H9 (cell line): Measurements from ENCODE around the gene SCAP. TPM values are rescaled to one million over a fixed set of nuclear protein-coding genes. Genes with fewer than 3 reads are reported as not detected.

ENCODE experiments used
- DNase-seq: peaks from one replicate; pipeline ENCODE4 v3.0.0-alpha.2; 2017
- H2AFZ ChIP-seq: one replicate; pipeline ENCODE4 v1.6.1; 2013; ENCODE audit warnings: mild to moderate bottlenecking, low read length, control low read depth, moderate library complexity
- H2AK5ac ChIP-seq: 2 replicates; pipeline ENCODE4 v1.6.1; 2013; ENCODE audit warnings: low read length, control low read depth, mixed read lengths; ENCODE audit not compliant: insufficient read length
- H2BK120ac ChIP-seq: one replicate; pipeline ENCODE4 v1.6.1; 2013; ENCODE audit warnings: low read depth, mild to moderate bottlenecking, low read length, control low read depth, inconsistent platforms; ENCODE audit not compliant: poor library complexity, severe bottlenecking
- H2BK12ac ChIP-seq: 2 replicates; pipeline ENCODE4 v1.6.1; 2013; ENCODE audit warnings: low read length, control low read depth, mixed read lengths, low read depth; ENCODE audit not compliant: insufficient read length
- H2BK15ac ChIP-seq: 2 replicates; pipeline ENCODE4 v1.6.1; 2013; ENCODE audit warnings: low read depth, low read length, control low read depth
- H2BK20ac ChIP-seq: one replicate; pipeline ENCODE4 v1.6.1; 2013; ENCODE audit warnings: low read depth, mild to moderate bottlenecking, low read length, control low read depth, inconsistent platforms; ENCODE audit not compliant: poor library complexity, severe bottlenecking
- H2BK5ac ChIP-seq: 2 replicates; pipeline ENCODE4 v1.6.1; 2013; ENCODE audit warnings: low read length, control low read depth, mixed read lengths; ENCODE audit not compliant: insufficient read length
- H3K14ac ChIP-seq: 2 replicates; pipeline ENCODE4 v1.6.1; 2013; ENCODE audit warnings: low read length, control low read depth; ENCODE audit not compliant: insufficient read depth
- H3K18ac ChIP-seq: 2 replicates; pipeline ENCODE4 v1.6.1; 2013; ENCODE audit warnings: low read depth, mild to moderate bottlenecking, mixed read lengths, low read length, control low read depth; ENCODE audit not compliant: insufficient read length
- H3K23ac ChIP-seq: 2 replicates; pipeline ENCODE4 v1.6.1; 2013; ENCODE audit warnings: low read length, control low read depth, mixed read lengths, low read depth; ENCODE audit not compliant: insufficient read length
- H3K23me2 ChIP-seq: 2 replicates; pipeline ENCODE4 v1.6.1; 2013; ENCODE audit warnings: low read depth, mild to moderate bottlenecking, mixed read lengths, low read length, control low read depth; ENCODE audit not compliant: insufficient read length, poor library complexity, severe bottlenecking
- H3K27ac ChIP-seq: 2 replicates; pipeline ENCODE4 v1.5.1; 2013; ENCODE audit warnings: low read length, control low read depth, mixed read lengths, low read depth; ENCODE audit not compliant: insufficient read length
- H3K27me3 ChIP-seq: 2 replicates; pipeline ENCODE4 v1.6.1; 2013; ENCODE audit warnings: low read length, control low read depth, inconsistent platforms; ENCODE audit not compliant: insufficient read depth
- H3K4ac ChIP-seq: 2 replicates; pipeline ENCODE4 v1.6.1; 2013; ENCODE audit warnings: low read depth, mild to moderate bottlenecking, control low read depth, inconsistent platforms, low read length, moderate library complexity
- H3K4me1 ChIP-seq: 2 replicates; pipeline ENCODE4 v1.6.1; 2013; ENCODE audit warnings: low read length, control low read depth, inconsistent platforms; ENCODE audit not compliant: insufficient read depth
- H3K4me2 ChIP-seq: 2 replicates; pipeline ENCODE4 v1.6.1; 2013; ENCODE audit warnings: low read length, control low read depth, mixed read lengths; ENCODE audit not compliant: insufficient read length, insufficient read depth
- H3K56ac ChIP-seq: 2 replicates; pipeline ENCODE4 v1.6.1; 2013; ENCODE audit warnings: low read depth, mild to moderate bottlenecking, mixed read lengths, low read length, control low read depth; ENCODE audit not compliant: insufficient read length
- H3K79me1 ChIP-seq: 2 replicates; pipeline ENCODE4 v1.6.1; 2013; ENCODE audit warnings: low read depth, mild to moderate bottlenecking, moderate library complexity, low read length, control low read depth, inconsistent platforms; ENCODE audit not compliant: insufficient read depth, poor library complexity, severe bottlenecking
- H3K79me2 ChIP-seq: 2 replicates; pipeline ENCODE4 v1.6.1; 2013; ENCODE audit warnings: low read length, control low read depth, inconsistent platforms; ENCODE audit not compliant: insufficient read depth
- H3K9ac ChIP-seq: 2 replicates; pipeline ENCODE4 v1.6.1; 2013; ENCODE audit warnings: low read length, control low read depth, mixed read lengths; ENCODE audit not compliant: insufficient read length; ENCODE audit errors: extremely low read depth
- H3K9me3 ChIP-seq: one replicate; pipeline ENCODE4 v1.6.1; 2013; ENCODE audit warnings: low read depth, low read length, inconsistent platforms; ENCODE audit not compliant: control insufficient read depth
- H3T11ph ChIP-seq: one replicate; pipeline ENCODE4 v1.6.1; 2013; ENCODE audit warnings: mild to moderate bottlenecking, low read length, control low read depth, inconsistent platforms
- H4K20me1 ChIP-seq: one replicate; pipeline ENCODE4 v1.6.1; 2013; ENCODE audit not compliant: control insufficient read depth, insufficient read length, insufficient read depth
- H4K5ac ChIP-seq: 2 replicates; pipeline ENCODE4 v1.6.1; 2013; ENCODE audit warnings: low read depth, mild to moderate bottlenecking, mixed read lengths, low read length, control low read depth; ENCODE audit not compliant: insufficient read length
- H4K8ac ChIP-seq: replicated peaks from 2 replicates; pipeline ENCODE4 v1.6.1; 2013; ENCODE audit warnings: low read length, control low read depth, mixed read lengths, low read depth; ENCODE audit not compliant: insufficient read length
- H4K91ac ChIP-seq: 2 replicates; pipeline ENCODE4 v1.6.1; 2013; ENCODE audit warnings: low read depth, mild to moderate bottlenecking, moderate library complexity, mixed read lengths, low read length, control low read depth; ENCODE audit not compliant: insufficient read length
- H3K27ac Mint-ChIP-seq, 3 experiments: 2 replicates in 2 of 3; 3 replicates in 1 of 3; pipeline ENCODE4 v1.8.0; 2020 to 2021; ENCODE audit warnings: mixed read lengths in 3 of 3, mild to moderate bottlenecking in 1 of 3, moderate library complexity in 1 of 3
- H3K27me3 Mint-ChIP-seq: 2 replicates; pipeline ENCODE4 v1.8.0; 2021; ENCODE audit warnings: low read depth, mild to moderate bottlenecking, moderate library complexity, mixed read lengths
- H3K36me3 Mint-ChIP-seq, 3 experiments: 2 replicates in 2 of 3; 3 replicates in 1 of 3; pipeline ENCODE4 v1.8.0; 2020 to 2021; ENCODE audit warnings: low read depth in 3 of 3, mixed read lengths in 3 of 3; ENCODE audit not compliant: insufficient read depth in 1 of 3
- H3K4me1 Mint-ChIP-seq, 2 experiments: 2 replicates each; pipeline ENCODE4 v1.8.0; 2020; ENCODE audit warnings: mixed read lengths in 2 of 2
- H3K4me3 Mint-ChIP-seq, 2 experiments: 2 replicates in 1 of 2; 3 replicates in 1 of 2; pipeline ENCODE4 v1.8.0; 2020 to 2021; ENCODE audit warnings: mild to moderate bottlenecking in 2 of 2, mixed read lengths in 2 of 2, moderate library complexity in 1 of 2
- H3K9me3 Mint-ChIP-seq, 2 experiments: 2 replicates in 1 of 2; 3 replicates in 1 of 2; pipeline ENCODE4 v1.8.0; 2020; ENCODE audit warnings: mild to moderate bottlenecking in 2 of 2, mixed read lengths in 2 of 2, moderate library complexity in 1 of 2
- WGBS: extraction: QIAGEN DNeasy Blood & Tissue Kit; methylation state at CpG from one replicate; pipeline ENCODE4 v1.1.7; 2013; ENCODE audit warnings: missing lambda C conversion rate, low lambda C conversion rate, mixed read lengths; ENCODE audit not compliant: insufficient read length; ENCODE audit errors: extremely low coverage; 5-methylcytosine and 5-hydroxymethylcytosine counted together
- total RNA-seq: library from RNA; stranded (reverse); gene quantifications from 2 replicates; pipeline ENCODE4 v1.2.1, GENCODE V29; 2021
- TF ChIP-seq, protein P1 (sequence below): fragments of 200-600 bp; sonication (generic); conservative IDR thresholded peaks from 3 replicates; pipeline ENCODE4 v1.8.0; 2021; ENCODE audit warnings: antibody characterized with exemption, mild to moderate bottlenecking

The SCAP gene
- total RNA-seq, 1 experiment from 2014 or later = 104 TPM

DNA sequence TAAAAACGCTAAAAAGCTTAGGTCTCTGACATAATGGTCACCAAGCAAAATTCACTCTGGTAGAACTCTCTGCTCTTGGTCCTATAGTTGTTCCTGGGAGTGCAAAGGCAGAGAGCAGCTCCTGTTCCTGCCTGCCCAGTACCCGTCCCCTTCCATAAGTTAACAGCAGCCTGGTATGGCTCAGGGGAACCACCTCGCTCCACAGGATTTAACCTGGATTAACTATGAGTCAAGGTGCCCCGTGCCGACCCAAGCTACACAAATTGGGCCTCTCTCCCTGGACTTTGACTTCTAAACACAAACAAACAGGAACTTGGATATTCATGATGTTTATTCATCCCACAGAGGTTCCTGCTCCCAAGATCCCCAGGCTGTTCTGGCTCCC is 32.1 kb downstream of the SCAP start:
- Mint-ChIP-seq H3K27ac (peak overlapping the region; percentile 82 to 92 (median 84); a peak in 5 of 7 replicates), H3K27me3 (no peaks in the 10 kb centered on the region), H3K36me3 (peaks cover 16 to 46% (median 41%) of the 10 kb centered on the region in 3 experiments), H3K4me1 (peaks cover 13 to 14% of the 10 kb centered on the region in 2 experiments), H3K9me3 (no peaks in the 10 kb centered on the region), H3K4me3 (no peak overlapping the region)
- no peak overlapping the region for H2BK120ac ChIP-seq
- no peak overlapping the region for H2BK12ac ChIP-seq
- WGBS = no CpG with 5 or more reads among the region's 5 CpGs
- no peak overlapping the region for H3K4ac ChIP-seq
- no peak overlapping the region for H2BK20ac ChIP-seq
- no peaks in the 10 kb centered on the region for H3K23me2 ChIP-seq
- H3T11ph ChIP-seq = no peak overlapping the region
- TF ChIP-seq, protein P1, sequence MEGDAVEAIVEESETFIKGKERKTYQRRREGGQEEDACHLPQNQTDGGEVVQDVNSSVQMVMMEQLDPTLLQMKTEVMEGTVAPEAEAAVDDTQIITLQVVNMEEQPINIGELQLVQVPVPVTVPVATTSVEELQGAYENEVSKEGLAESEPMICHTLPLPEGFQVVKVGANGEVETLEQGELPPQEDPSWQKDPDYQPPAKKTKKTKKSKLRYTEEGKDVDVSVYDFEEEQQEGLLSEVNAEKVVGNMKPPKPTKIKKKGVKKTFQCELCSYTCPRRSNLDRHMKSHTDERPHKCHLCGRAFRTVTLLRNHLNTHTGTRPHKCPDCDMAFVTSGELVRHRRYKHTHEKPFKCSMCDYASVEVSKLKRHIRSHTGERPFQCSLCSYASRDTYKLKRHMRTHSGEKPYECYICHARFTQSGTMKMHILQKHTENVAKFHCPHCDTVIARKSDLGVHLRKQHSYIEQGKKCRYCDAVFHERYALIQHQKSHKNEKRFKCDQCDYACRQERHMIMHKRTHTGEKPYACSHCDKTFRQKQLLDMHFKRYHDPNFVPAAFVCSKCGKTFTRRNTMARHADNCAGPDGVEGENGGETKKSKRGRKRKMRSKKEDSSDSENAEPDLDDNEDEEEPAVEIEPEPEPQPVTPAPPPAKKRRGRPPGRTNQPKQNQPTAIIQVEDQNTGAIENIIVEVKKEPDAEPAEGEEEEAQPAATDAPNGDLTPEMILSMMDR = no peak
- H4K5ac ChIP-seq = no peak overlapping the region
- H4K8ac ChIP-seq = no peak overlapping the region
- DNase-seq = no peak
- H3K23ac ChIP-seq = no peak overlapping the region
- H3K9ac ChIP-seq = no peak overlapping the region
- H2BK5ac ChIP-seq = no peak overlapping the region
- H3K18ac ChIP-seq = no peak overlapping the region
- H2AFZ ChIP-seq = no peak overlapping the region
- no peak overlapping the region for H4K91ac ChIP-seq
- H3K4me2 ChIP-seq = no peak overlapping the region
- H3K14ac ChIP-seq = no peak overlapping the region
- H4K20me1 ChIP-seq = peaks cover 3% of the 10 kb centered on the region
- H3K56ac ChIP-seq = no peak overlapping the region
- no peak overlapping the region for H2AK5ac ChIP-seq
- peaks cover 3% of the 10 kb centered on the region for H3K79me1 ChIP-seq
- H3K4me1 ChIP-seq = no peaks in the 10 kb centered on the region
- H3K27me3 ChIP-seq = no peaks in the 10 kb centered on the region
- H3K9me3 ChIP-seq = no peaks in the 10 kb centered on the region
- no peak overlapping the region for H3K27ac ChIP-seq
- H3K79me2 ChIP-seq = no peaks in the 10 kb centered on the region; the same call in 1 of the 2 replicates
- no peak overlapping the region for H2BK15ac ChIP-seq
